Heart left ventricle (tissue), 13 donors: ENCODE results near the gene PPA2.

Experiments
- POLR2A ChIP-seq, 2 donors: fragments of 450-650 bp; IDR thresholded peaks; one replicate each; pipeline ENCODE4 v1.6.1; 2017; ENCODE audit warnings: antibody characterized with exemption in 2 of 2, mild to moderate bottlenecking in 2 of 2, moderate library complexity in 2 of 2
- TF ChIP-seq, protein P1 (sequence below), 12 donors: fragments of 200-600 bp; sonication (generic) in 4 of 12; IDR thresholded peaks; one replicate each; pipeline versions ENCODE4 v1.5.0 to v1.8.0; 2018 to 2022; ENCODE audit warnings: antibody characterized with exemption in 12 of 12, mild to moderate bottlenecking in 5 of 12
- donor health status: ischemic (EF 13 %, LVEDD 7.1; RV severe dilation, severe dysfunction).
- donor health status: DM: no; HTN: yes; CAD: no.
- donor health status: DM: no; HTN: no; CAD: no.
- donor health status: ischemic (EF 25% LVEDD 6.9; RV normal size, moderate dysfunction).
- donor health status: ischemic (EF 25% LVEDD 5.7; RV mildly dilated, moderate dysfunction).
- donor health status: ischemic (EF 35%, LVEDD 5.7; RV mildly dilated, moderate dysfunction).
- donor health status: nonischemic (EF 11% LVEDD 7.7; RV severe dilation, severe dysfunction).
- donor health status: DM: yes; HTN: yes; CAD: no.
- donor health status: PGD.
- donor health status: ischemic (EF 29% LVEDD 5.4; RV normal size, mild dysfunction).
- donor health status: nonischemic (EF 23%, LVEDD 6.1; RV moderate dilation, normal function).

DNA sequence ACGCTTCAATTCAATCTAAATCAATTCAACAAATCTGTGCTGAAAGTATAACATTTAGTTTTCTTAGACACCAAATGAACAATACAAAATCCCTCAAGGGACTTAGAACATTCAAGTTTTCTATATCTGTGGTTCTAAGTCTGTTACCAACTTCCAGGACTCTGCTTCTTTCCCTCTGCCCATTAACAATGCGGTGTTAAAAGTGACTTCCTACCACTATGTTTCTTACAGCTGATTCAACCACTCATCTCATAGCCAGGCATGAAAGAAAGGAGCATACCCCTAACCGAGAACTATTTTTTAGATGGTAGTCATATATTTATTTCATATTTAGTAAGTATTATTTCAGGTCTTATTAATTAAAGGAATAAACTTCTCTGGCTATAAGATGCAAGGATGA lies 38.9 kb downstream of the PPA2 start:
- TF ChIP-seq, protein P1, sequence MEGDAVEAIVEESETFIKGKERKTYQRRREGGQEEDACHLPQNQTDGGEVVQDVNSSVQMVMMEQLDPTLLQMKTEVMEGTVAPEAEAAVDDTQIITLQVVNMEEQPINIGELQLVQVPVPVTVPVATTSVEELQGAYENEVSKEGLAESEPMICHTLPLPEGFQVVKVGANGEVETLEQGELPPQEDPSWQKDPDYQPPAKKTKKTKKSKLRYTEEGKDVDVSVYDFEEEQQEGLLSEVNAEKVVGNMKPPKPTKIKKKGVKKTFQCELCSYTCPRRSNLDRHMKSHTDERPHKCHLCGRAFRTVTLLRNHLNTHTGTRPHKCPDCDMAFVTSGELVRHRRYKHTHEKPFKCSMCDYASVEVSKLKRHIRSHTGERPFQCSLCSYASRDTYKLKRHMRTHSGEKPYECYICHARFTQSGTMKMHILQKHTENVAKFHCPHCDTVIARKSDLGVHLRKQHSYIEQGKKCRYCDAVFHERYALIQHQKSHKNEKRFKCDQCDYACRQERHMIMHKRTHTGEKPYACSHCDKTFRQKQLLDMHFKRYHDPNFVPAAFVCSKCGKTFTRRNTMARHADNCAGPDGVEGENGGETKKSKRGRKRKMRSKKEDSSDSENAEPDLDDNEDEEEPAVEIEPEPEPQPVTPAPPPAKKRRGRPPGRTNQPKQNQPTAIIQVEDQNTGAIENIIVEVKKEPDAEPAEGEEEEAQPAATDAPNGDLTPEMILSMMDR (IDR thresholded peaks at IDR 0.05): no peak
- TF ChIP-seq POLR2A (IDR thresholded peaks at IDR 0.05): no peak
